IPS DF 6.9 (cell line): ENCODE measurements around the gene RNF11.

Source experiments
- DNase-seq: peaks from one replicate; pipeline ENCODE4 v3.0.0-alpha.2; 2013; ENCODE audit warnings: low read depth, low spot score
- H3K27ac ChIP-seq: one replicate; pipeline ENCODE4 v1.5.1; 2013; ENCODE audit warnings: low read length, control low read depth
- H3K27me3 ChIP-seq: 2 replicates; pipeline ENCODE4 v1.6.1; 2013; ENCODE audit warnings: mild to moderate bottlenecking, low read length; ENCODE audit not compliant: control insufficient read depth, insufficient read depth
- H3K36me3 ChIP-seq: 2 replicates; pipeline ENCODE4 v1.6.1; 2013; ENCODE audit warnings: low read length; ENCODE audit not compliant: control insufficient read depth, insufficient read depth
- H3K4me1 ChIP-seq: 2 replicates; pipeline ENCODE4 v1.6.1; 2013; ENCODE audit warnings: low read length; ENCODE audit not compliant: control insufficient read depth, insufficient read depth
- H3K4me3 ChIP-seq: 2 replicates; pipeline ENCODE4 v1.5.1; 2013; ENCODE audit warnings: mild to moderate bottlenecking, low read length
- H3K9me3 ChIP-seq: 2 replicates; pipeline ENCODE4 v1.6.1; 2013; ENCODE audit warnings: low read length, inconsistent platforms; ENCODE audit not compliant: control insufficient read depth, insufficient read depth
- WGBS: extraction: QIAGEN DNeasy Blood & Tissue Kit; methylation state at CpG from one replicate; pipeline ENCODE4 v1.1.7; 2013; ENCODE audit warnings: mixed read lengths, missing lambda C conversion rate; ENCODE audit not compliant: insufficient read length, insufficient coverage; 5-methylcytosine and 5-hydroxymethylcytosine counted together

Gene RNF11

GRCh38 chr1:51282605-51283004, 46.5 kb downstream of the RNF11 start:
- no peak overlapping the region for H3K4me3 ChIP-seq
- no peaks in the 10 kb centered on the region for H3K27me3 ChIP-seq
- DNase-seq = no peak
- H3K4me1 ChIP-seq = no peaks in the 10 kb centered on the region
- no peaks in the 10 kb centered on the region for H3K36me3 ChIP-seq
- H3K27ac ChIP-seq = no peak overlapping the region
- WGBS = no CpG with 5 or more reads among the region's 5 CpGs
- no peaks in the 10 kb centered on the region for H3K9me3 ChIP-seq

- Histone ChIP-seq H3K36me3 (no peaks in the 10 kb centered on the region), H3K4me1 (no peaks in the 10 kb centered on the region), H3K4me3 (no peak overlapping the region), H3K9me3 (no peaks in the 10 kb centered on the region), H3K27me3 (no peaks in the 10 kb centered on the region), H3K27ac (no peak overlapping the region)
- WGBS = no CpG with 5 or more reads among the region's 5 CpGs
- DNase-seq = no peak
These were observed 47.9 kb downstream of the RNF11 start for GRCh38 chr1:51283979-51284378.

GRCh38 chr1:51284487-51284954, 48.4 kb downstream of the RNF11 start:
- H3K4me1 ChIP-seq = no peaks in the 10 kb centered on the region
- H3K4me3 ChIP-seq = no peak overlapping the region
- no peak for DNase-seq
- H3K9me3 ChIP-seq = no peaks in the 10 kb centered on the region
- no peak overlapping the region for H3K27ac ChIP-seq
- H3K27me3 ChIP-seq = no peaks in the 10 kb centered on the region
- no peaks in the 10 kb centered on the region for H3K36me3 ChIP-seq

- WGBS = no CpG with 5 or more reads among the region's 1 CpG
- Histone ChIP-seq H3K27me3 (no peaks in the 10 kb centered on the region), H3K27ac (no peak overlapping the region), H3K36me3 (no peaks in the 10 kb centered on the region), H3K9me3 (no peaks in the 10 kb centered on the region), H3K4me3 (no peak overlapping the region), H3K4me1 (no peaks in the 10 kb centered on the region)
- no peak for DNase-seq
These were observed 49.0 kb downstream of the RNF11 start for GRCh38 chr1:51285055-51285454.

- Histone ChIP-seq H3K27me3 (no peaks in the 10 kb centered on the region), H3K4me3 (no peak overlapping the region), H3K27ac (no peak overlapping the region), H3K9me3 (no peaks in the 10 kb centered on the region), H3K4me1 (no peaks in the 10 kb centered on the region), H3K36me3 (no peaks in the 10 kb centered on the region)
- DNase-seq = no peak
- WGBS = no CpG with 5 or more reads among the region's 8 CpGs
These were observed 51.9 kb downstream of the RNF11 start for GRCh38 chr1:51287966-51288365.

GRCh38 chr1:51288578-51288977, 52.5 kb downstream of the RNF11 start:
- H3K36me3 ChIP-seq = no peaks in the 10 kb centered on the region
- WGBS = no CpG with 5 or more reads among the region's 5 CpGs
- no peak for DNase-seq
- H3K27ac ChIP-seq = no peak overlapping the region
- H3K4me1 ChIP-seq = no peaks in the 10 kb centered on the region
- H3K4me3 ChIP-seq = no peak overlapping the region
- no peaks in the 10 kb centered on the region for H3K9me3 ChIP-seq
- H3K27me3 ChIP-seq = no peaks in the 10 kb centered on the region

- Histone ChIP-seq H3K4me3 (no peak overlapping the region), H3K27ac (no peak overlapping the region), H3K9me3 (no peaks in the 10 kb centered on the region), H3K4me1 (no peaks in the 10 kb centered on the region), H3K36me3 (no peaks in the 10 kb centered on the region), H3K27me3 (no peaks in the 10 kb centered on the region)
- DNase-seq = no peak
- WGBS = no CpG with 5 or more reads among the region's 8 CpGs
These were observed 53.8 kb downstream of the RNF11 start for GRCh38 chr1:51289676-51290488.

GRCh38 chr1:51290489-51290847, 54.4 kb downstream of the RNF11 start:
- Histone ChIP-seq H3K36me3 (no peaks in the 10 kb centered on the region), H3K4me1 (no peaks in the 10 kb centered on the region), H3K4me3 (no peak overlapping the region), H3K27ac (no peak overlapping the region), H3K27me3 (no peaks in the 10 kb centered on the region), H3K9me3 (no peaks in the 10 kb centered on the region)
- DNase-seq = no peak
- no CpG with 5 or more reads among the region's 5 CpGs for WGBS

GRCh38 chr1:51293898-51294515, 57.9 kb downstream of the RNF11 start:
- DNase-seq = no peak
- Histone ChIP-seq H3K4me1 (peaks cover 7% of the 10 kb centered on the region; the same call in 1 of the 2 replicates), H3K9me3 (no peaks in the 10 kb centered on the region), H3K36me3 (no peaks in the 10 kb centered on the region), H3K4me3 (no peak overlapping the region), H3K27ac (no peak overlapping the region), H3K27me3 (no peaks in the 10 kb centered on the region)
- WGBS = 100% methylated on average over 2 of the region's 13 CpGs

GRCh38 chr1:51294566-51295184, 58.6 kb downstream of the RNF11 start:
- WGBS = no CpG with 5 or more reads among the region's 11 CpGs
- no peaks in the 10 kb centered on the region for H3K9me3 ChIP-seq
- no peak overlapping the region for H3K27ac ChIP-seq
- no peak overlapping the region for H3K4me3 ChIP-seq
- no peak for DNase-seq
- H3K36me3 ChIP-seq = no peaks in the 10 kb centered on the region
- H3K4me1 ChIP-seq = peaks cover 7% of the 10 kb centered on the region; the same call in 1 of the 2 replicates
- no peaks in the 10 kb centered on the region for H3K27me3 ChIP-seq
